ENCODE measurements around the gene PIK3IP1.

The PIK3IP1 gene

DNA sequence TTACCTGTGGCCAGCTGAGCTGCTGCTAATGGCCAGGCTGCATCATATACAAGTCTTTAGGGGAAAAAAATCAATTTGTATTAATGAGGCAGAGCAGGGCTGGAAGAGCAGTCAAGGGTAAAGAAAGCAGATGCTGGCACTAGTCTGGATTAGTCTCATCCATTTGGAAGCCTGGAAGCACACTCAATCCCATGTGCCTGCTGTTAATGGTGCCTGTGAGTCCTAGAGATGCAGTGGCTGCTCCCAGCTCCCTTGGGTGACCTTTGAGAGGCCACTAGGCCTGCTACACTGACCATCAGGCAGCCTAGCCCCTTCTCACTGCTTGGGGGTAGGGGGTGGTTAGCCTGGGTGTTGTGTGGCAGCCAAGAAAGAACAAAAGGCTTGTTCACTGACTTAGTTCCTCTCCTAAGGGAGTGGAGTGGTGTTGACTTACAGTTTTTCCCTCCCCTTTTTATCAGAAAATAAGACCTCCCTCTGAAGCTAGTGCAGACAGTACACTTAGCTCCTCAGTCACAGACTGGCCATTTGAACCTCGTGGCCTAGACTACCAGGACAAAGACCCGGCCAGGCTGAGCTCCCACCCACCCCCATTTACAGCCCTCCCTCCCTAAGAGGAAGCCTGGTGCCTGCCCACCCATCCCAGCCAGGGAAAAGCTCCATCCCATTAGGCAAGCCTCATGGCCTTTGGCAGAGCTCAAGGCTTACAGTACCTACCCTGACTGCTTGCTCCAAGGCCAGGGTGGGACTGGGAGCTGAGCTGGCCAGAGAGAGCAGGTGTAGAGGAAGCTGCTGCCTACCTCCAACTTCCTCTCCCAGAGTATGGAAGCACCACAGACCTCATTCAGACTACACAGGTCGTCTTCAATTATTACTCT lies 7.8 kb downstream of the PIK3IP1 start:
- ATAC-seq, result no peak; the same call in 2 of the 3 replicates
- TF ChIP-seq ISL1 (CRISPR knock-in tag; IDR thresholded peaks at IDR 0.05) (no peak), RARB (CRISPR knock-in tag; IDR thresholded peaks at IDR 0.05) (no peak), PATZ1 (CRISPR knock-in tag; IDR thresholded peaks at IDR 0.05; ENCODE audit: borderline replicate concordance) (no peak), POU6F1 (CRISPR knock-in tag; IDR thresholded peaks at IDR 0.05; ENCODE audit: borderline replicate concordance, low read depth) (no peak), ESRRG (CRISPR knock-in tag; IDR thresholded peaks at IDR 0.05) (no peak), OSR1 (CRISPR knock-in tag; IDR thresholded peaks at IDR 0.05) (no peak), ZNF565 (CRISPR knock-in tag; conservative IDR thresholded peaks at IDR 0.05; ENCODE audit: low read depth) (no peak), ZNF70 (CRISPR knock-in tag; IDR thresholded peaks at IDR 0.05) (no peak), PPARA (CRISPR knock-in tag; IDR thresholded peaks at IDR 0.05; ENCODE audit: borderline replicate concordance) (no peak), ZC3H10 (CRISPR knock-in tag; IDR thresholded peaks at IDR 0.05) (no peak), CSDC2 (CRISPR knock-in tag; IDR thresholded peaks at IDR 0.05) (no peak), TOX (CRISPR knock-in tag; IDR thresholded peaks at IDR 0.05; ENCODE audit: borderline replicate concordance) (no peak)
- TF ChIP-seq, protein P1, sequence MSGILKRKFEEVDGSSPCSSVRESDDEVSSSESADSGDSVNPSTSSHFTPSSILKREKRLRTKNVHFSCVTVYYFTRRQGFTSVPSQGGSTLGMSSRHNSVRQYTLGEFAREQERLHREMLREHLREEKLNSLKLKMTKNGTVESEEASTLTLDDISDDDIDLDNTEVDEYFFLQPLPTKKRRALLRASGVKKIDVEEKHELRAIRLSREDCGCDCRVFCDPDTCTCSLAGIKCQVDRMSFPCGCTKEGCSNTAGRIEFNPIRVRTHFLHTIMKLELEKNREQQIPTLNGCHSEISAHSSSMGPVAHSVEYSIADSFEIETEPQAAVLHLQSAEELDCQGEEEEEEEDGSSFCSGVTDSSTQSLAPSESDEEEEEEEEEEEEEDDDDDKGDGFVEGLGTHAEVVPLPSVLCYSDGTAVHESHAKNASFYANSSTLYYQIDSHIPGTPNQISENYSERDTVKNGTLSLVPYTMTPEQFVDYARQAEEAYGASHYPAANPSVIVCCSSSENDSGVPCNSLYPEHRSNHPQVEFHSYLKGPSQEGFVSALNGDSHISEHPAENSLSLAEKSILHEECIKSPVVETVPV (CRISPR knock-in tag; IDR thresholded peaks at IDR 0.05), result no peak
- TF ChIP-seq, protein P2, sequence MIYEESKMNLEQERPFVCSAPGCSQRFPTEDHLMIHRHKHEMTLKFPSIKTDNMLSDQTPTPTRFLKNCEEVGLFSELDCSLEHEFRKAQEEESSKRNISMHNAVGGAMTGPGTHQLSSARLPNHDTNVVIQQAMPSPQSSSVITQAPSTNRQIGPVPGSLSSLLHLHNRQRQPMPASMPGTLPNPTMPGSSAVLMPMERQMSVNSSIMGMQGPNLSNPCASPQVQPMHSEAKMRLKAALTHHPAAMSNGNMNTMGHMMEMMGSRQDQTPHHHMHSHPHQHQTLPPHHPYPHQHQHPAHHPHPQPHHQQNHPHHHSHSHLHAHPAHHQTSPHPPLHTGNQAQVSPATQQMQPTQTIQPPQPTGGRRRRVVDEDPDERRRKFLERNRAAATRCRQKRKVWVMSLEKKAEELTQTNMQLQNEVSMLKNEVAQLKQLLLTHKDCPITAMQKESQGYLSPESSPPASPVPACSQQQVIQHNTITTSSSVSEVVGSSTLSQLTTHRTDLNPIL (CRISPR knock-in tag; IDR thresholded peaks at IDR 0.05; ENCODE audit: low read depth), result no peak
- TF ChIP-seq, protein P3, sequence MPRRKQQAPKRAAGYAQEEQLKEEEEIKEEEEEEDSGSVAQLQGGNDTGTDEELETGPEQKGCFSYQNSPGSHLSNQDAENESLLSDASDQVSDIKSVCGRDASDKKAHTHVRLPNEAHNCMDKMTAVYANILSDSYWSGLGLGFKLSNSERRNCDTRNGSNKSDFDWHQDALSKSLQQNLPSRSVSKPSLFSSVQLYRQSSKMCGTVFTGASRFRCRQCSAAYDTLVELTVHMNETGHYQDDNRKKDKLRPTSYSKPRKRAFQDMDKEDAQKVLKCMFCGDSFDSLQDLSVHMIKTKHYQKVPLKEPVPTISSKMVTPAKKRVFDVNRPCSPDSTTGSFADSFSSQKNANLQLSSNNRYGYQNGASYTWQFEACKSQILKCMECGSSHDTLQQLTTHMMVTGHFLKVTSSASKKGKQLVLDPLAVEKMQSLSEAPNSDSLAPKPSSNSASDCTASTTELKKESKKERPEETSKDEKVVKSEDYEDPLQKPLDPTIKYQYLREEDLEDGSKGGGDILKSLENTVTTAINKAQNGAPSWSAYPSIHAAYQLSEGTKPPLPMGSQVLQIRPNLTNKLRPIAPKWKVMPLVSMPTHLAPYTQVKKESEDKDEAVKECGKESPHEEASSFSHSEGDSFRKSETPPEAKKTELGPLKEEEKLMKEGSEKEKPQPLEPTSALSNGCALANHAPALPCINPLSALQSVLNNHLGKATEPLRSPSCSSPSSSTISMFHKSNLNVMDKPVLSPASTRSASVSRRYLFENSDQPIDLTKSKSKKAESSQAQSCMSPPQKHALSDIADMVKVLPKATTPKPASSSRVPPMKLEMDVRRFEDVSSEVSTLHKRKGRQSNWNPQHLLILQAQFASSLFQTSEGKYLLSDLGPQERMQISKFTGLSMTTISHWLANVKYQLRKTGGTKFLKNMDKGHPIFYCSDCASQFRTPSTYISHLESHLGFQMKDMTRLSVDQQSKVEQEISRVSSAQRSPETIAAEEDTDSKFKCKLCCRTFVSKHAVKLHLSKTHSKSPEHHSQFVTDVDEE (CRISPR knock-in tag; IDR thresholded peaks at IDR 0.05), result no peak

DNA sequence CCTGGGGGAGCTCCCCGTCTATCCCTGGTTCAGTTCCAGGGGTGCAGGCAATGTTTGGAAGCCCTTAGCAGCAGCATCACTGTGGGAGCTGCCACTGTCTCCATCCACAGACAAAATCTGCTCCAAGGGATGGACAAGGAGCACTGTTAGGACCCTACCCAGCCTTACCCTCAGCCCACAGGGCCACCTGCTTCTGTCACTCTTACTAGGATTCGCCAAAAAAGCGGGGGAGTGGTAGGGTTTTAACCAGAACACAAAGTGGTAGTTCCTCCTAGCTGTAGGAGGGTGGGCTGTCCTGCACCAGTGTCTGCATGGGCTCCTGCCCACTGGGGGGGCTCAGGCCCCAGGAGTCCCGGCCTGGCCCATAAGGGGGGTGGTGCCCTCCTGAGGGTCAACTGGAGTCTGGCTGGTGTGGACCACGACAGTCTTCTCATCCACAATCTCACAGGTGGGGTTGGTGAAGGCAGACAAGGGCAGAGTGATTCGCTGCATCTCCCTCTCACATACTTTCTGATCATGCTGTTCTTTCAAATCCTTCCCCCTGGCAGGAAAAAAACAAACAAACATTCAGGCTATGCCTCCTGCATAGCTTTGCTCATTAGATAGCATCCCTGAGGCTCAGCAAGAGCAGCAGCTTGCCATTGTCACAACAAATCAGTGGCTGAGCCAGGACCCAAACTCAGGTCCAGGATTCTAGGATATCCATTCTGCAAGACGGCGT lies 9.4 kb downstream of the PIK3IP1 start:
- ATAC-seq, result no peak
- TF ChIP-seq BACH2 (CRISPR knock-in tag; IDR thresholded peaks at IDR 0.05; ENCODE audit: borderline replicate concordance) (no peak), ZNF70 (CRISPR knock-in tag; IDR thresholded peaks at IDR 0.05) (no peak), ZC3H10 (CRISPR knock-in tag; IDR thresholded peaks at IDR 0.05) (no peak), ARNTL (CRISPR knock-in tag; IDR thresholded peaks at IDR 0.05; ENCODE audit: borderline replicate concordance, low read depth) (no peak), ZFP3 (CRISPR knock-in tag; IDR thresholded peaks at IDR 0.05) (no peak), GLIS3 (CRISPR knock-in tag; IDR thresholded peaks at IDR 0.05) (no peak), SNAI2 (CRISPR knock-in tag; IDR thresholded peaks at IDR 0.05) (no peak), ZNF8 (CRISPR knock-in tag; IDR thresholded peaks at IDR 0.05) (no peak), ESRRG (CRISPR knock-in tag; IDR thresholded peaks at IDR 0.05) (no peak), PATZ1 (CRISPR knock-in tag; IDR thresholded peaks at IDR 0.05; ENCODE audit: borderline replicate concordance) (no peak)
- TF ChIP-seq, protein P3 (CRISPR knock-in tag; IDR thresholded peaks at IDR 0.05), result no peak

Data from SK-N-SH treated with all-trans-retinoic acid at 6 μM for 48 hours (cell line).